Mucosa of stomach (tissue), 1 donor: Measurements from ENCODE around the gene RRM2.
"Not testable (repeated sequence)": the region's sequence is repeated elsewhere in the genome, so short reads cannot be mapped to it uniquely, and the experiment has no call there.

Experiments used
- H3K27me3 ChIP-seq: one replicate; pipeline ENCODE4 v1.7.0; 2013; ENCODE audit warnings: mild to moderate bottlenecking, low read length; ENCODE audit not compliant: control insufficient read depth, insufficient read depth
- H3K36me3 ChIP-seq: one replicate; pipeline ENCODE4 v1.7.0; 2013; ENCODE audit warnings: low read length; ENCODE audit not compliant: control insufficient read depth, insufficient read depth
- H3K4me1 ChIP-seq: one replicate; pipeline ENCODE4 v1.7.0; 2013; ENCODE audit warnings: mild to moderate bottlenecking, low read length; ENCODE audit not compliant: control insufficient read depth, insufficient read depth
- H3K4me3 ChIP-seq: one replicate; pipeline ENCODE4 v1.7.0; 2013; ENCODE audit warnings: low read length
- H3K9ac ChIP-seq: one replicate; pipeline ENCODE4 v1.7.0; 2013; ENCODE audit warnings: mild to moderate bottlenecking, low read length, moderate library complexity
- H3K9me3 ChIP-seq: one replicate; pipeline ENCODE4 v1.7.0; 2013; ENCODE audit warnings: mild to moderate bottlenecking, low read length, moderate library complexity; ENCODE audit not compliant: control insufficient read depth
- donor health status: Pancreatic carcinoma.

RRM2 gene

GRCh38 chr2:10096641-10097040, 25.9 kb upstream of the RRM2 start:
- Histone ChIP-seq H3K27me3 (peaks cover 3% of the 10 kb centered on the region), H3K4me3 (no peak overlapping the region), H3K9me3 (no peaks in the 10 kb centered on the region), H3K4me1 (peaks cover 7% of the 10 kb centered on the region), H3K9ac (no peak overlapping the region), H3K36me3 (no peaks in the 10 kb centered on the region)

GRCh38 chr2:10097352-10098148, 25.0 kb upstream of the RRM2 start:
- Histone ChIP-seq H3K4me3 (no peak overlapping the region), H3K4me1 (peaks cover 7% of the 10 kb centered on the region), H3K9me3 (no peaks in the 10 kb centered on the region), H3K36me3 (no peaks in the 10 kb centered on the region), H3K27me3 (peaks cover 3% of the 10 kb centered on the region), H3K9ac (no peak overlapping the region)

DNA sequence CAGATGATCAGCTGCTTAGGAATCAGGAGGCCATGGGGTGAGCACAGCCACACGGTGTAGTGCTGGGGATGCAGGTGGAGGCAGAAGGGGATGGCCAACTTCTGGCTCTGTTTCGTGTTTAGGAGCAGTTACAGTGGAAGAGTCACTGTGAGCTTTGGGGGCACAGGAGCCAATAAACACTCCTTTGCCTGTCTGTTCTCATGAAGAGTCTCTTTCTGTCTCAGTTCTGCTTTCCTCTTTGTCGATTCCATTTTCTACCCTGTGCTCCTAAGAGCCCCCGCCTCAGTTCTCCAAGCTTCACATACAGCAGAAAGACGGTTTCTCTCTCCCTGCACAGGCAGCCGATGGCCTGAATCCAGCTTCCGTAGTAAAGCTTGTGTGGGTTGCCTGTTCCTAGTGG, 21.0 kb upstream of the RRM2 start:
- Histone ChIP-seq H3K9ac (no peak overlapping the region), H3K9me3 (no peaks in the 10 kb centered on the region), H3K4me3 (no peak overlapping the region)

GRCh38 chr2:10103179-10103578, 19.4 kb upstream of the RRM2 start:
- no peak overlapping the region for H3K4me3 ChIP-seq
- no peak overlapping the region for H3K9ac ChIP-seq
- no peaks in the 10 kb centered on the region for H3K36me3 ChIP-seq
- no peaks in the 10 kb centered on the region for H3K9me3 ChIP-seq
- no peaks in the 10 kb centered on the region for H3K27me3 ChIP-seq
- H3K4me1 ChIP-seq: no peaks in the 10 kb centered on the region

More for the DNA sequence above, 21.0 kb upstream of the RRM2 start:
- Histone ChIP-seq H3K4me1 (peaks cover 7% of the 10 kb centered on the region), H3K36me3 (no peaks in the 10 kb centered on the region), H3K27me3 (no peaks in the 10 kb centered on the region)

DNA sequence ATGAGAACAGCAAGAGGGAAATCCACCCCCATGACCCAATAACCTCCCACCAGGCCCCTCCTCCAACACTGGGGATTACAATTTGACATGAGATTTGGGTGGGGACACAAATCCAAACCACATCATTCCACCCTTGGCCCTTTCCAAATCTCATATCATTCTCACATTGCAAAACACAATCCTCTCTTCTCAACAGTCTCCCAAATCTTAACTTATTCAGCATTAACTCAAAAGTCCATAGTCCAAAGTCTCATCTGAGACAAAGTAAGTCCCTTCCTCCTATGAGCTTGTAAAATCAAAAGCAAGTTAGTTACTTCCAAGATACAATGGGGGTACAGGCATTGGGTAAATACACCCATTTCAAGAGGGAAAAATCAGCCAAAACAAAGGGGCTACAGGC, 17.6 kb upstream of the RRM2 start:
- not testable (repeated sequence) for H3K27me3 ChIP-seq

DNA sequence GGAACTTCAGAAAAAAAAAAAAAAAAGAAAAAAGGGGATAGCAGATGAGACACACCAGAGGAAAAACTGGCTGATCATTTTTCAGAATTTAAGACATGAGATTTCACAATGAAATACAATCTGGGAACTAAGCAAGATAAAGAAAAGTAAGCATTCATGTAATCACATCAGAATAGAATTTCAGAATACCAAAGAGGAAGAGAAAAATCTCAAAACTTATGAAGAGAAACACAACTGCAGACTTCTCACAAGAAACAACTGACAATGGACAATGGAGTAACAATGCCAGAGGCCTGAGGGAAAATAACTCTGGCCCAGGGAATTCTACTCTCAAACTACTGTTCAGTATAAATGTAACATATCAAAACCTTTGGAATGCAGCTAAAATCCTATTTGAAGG, 13.2 kb upstream of the RRM2 start:
- Histone ChIP-seq H3K4me1 (no peaks in the 10 kb centered on the region), H3K9ac (no peak overlapping the region), H3K27me3 (no peaks in the 10 kb centered on the region), H3K4me3 (no peak overlapping the region), H3K36me3 (no peaks in the 10 kb centered on the region), H3K9me3 (no peaks in the 10 kb centered on the region)

More for the DNA sequence above, 17.6 kb upstream of the RRM2 start:
- H3K4me3 ChIP-seq, H3K4me1 ChIP-seq, H3K9ac ChIP-seq, H3K36me3 ChIP-seq, H3K9me3 ChIP-seq: not testable (repeated sequence)

DNA sequence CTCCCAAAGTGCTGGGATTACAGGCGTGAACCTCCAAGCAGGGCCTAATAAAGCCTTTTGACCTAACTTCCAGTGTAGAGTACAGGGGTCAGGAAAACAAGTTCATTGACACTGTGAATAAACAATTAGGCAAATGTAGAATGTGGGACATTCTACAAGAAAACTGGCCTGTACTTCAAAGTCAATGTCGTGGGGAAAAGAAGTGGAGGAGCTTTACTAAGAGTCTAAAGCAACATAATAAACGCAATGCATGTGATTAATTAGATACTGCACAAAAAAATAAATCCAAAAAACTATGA, 3.6 kb upstream of the RRM2 start:
- no peak overlapping the region for H3K4me3 ChIP-seq
- no peaks in the 10 kb centered on the region for H3K36me3 ChIP-seq
- H3K27me3 ChIP-seq: peaks cover 8% of the 10 kb centered on the region
- no peaks in the 10 kb centered on the region for H3K9me3 ChIP-seq
- no peak overlapping the region for H3K9ac ChIP-seq
- H3K4me1 ChIP-seq: peaks cover 15% of the 10 kb centered on the region

GRCh38 chr2:10119601-10120157, 2.9 kb upstream of the RRM2 start:
- Histone ChIP-seq H3K27me3 (peaks cover 8% of the 10 kb centered on the region), H3K36me3 (no peaks in the 10 kb centered on the region), H3K9me3 (no peaks in the 10 kb centered on the region), H3K4me3 (peak overlapping the region; percentile 60), H3K4me1 (peaks cover 15% of the 10 kb centered on the region), H3K9ac (peak overlapping the region; percentile 60)

DNA sequence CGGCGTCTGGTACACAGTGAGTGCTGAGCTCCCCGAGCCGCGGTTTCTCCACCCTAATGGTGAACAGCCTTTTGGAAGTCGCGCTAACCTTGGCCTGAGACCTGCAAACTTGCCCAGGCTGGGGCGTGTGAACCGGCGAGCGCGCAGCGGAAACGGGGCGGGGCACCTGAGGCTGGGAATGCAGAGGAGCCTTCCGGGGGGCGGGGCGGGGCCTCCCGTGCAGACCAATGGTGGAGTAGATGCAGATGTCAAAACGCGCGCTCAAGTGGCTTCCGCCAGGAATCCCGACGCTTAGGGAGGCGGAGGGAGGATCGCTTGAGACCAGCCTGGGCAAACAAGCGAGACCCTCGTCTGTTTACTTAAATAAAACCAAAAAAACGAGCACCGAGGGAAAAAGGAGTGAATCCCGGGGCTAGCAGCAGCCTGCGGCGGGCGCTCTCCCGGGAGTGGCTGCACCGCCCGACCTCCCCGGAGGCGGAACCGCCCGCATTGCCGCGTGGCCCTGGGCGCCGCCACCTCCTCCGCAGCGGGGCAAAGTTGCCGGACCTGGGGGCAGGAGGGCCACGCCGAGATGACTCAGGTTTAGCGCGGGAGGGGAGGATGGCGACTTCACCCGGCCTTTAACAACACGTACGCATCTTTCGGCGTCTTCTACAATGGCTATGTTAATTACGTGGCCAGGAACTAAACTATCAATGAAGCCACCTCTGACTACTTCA, 2.2 kb upstream of the RRM2 start:
- Histone ChIP-seq H3K36me3 (no peaks in the 10 kb centered on the region), H3K9me3 (no peaks in the 10 kb centered on the region), H3K4me3 (peak overlapping the region; percentile 60), H3K9ac (peak overlapping the region; percentile 60), H3K27me3 (peaks cover 8% of the 10 kb centered on the region), H3K4me1 (peaks cover 15% of the 10 kb centered on the region)

- Histone ChIP-seq H3K4me1 (peaks cover 16% of the 10 kb centered on the region), H3K27me3 (peaks cover 8% of the 10 kb centered on the region), H3K9me3 (no peaks in the 10 kb centered on the region), H3K9ac (peak overlapping the region; percentile 60), H3K36me3 (no peaks in the 10 kb centered on the region), H3K4me3 (peak overlapping the region; percentile 60)
Observed at GRCh38 chr2:10120877-10121574, 1.5 kb upstream of the RRM2 start.

GRCh38 chr2:10123281-10123680, 742 bp downstream of the RRM2 start:
- Histone ChIP-seq H3K9me3 (no peaks in the 10 kb centered on the region), H3K36me3 (no peaks in the 10 kb centered on the region), H3K4me3 (no peak overlapping the region), H3K4me1 (peaks cover 25% of the 10 kb centered on the region), H3K9ac (peak overlapping the region; percentile 39), H3K27me3 (peaks cover 8% of the 10 kb centered on the region)

DNA sequence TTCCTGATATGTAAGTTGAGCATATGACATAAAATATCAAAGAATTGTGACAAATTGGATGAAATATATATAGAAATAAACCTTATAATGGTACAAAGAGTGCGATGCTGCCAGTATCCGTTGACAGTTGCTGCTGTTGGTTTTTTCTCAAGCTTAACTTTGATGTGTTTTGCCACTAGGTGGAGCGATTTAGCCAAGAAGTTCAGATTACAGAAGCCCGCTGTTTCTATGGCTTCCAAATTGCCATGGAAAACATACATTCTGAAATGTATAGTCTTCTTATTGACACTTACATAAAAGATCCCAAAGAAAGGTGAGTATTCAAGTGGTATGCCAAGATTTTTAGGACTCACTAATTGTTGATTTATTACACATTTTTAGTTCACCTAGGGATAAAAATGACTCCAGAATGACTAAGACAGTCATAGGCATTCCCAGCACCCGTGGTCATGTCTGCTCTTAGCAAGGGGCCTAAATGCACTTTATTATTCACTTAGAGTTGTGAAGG, 2.1 kb downstream of the RRM2 start:
- no peak overlapping the region for H3K4me3 ChIP-seq

More for the DNA sequence above, 2.1 kb downstream of the RRM2 start:
- H3K9ac ChIP-seq: no peak overlapping the region
- H3K9me3 ChIP-seq: no peaks in the 10 kb centered on the region
- peaks cover 8% of the 10 kb centered on the region for H3K27me3 ChIP-seq
- no peaks in the 10 kb centered on the region for H3K36me3 ChIP-seq
- peaks cover 25% of the 10 kb centered on the region for H3K4me1 ChIP-seq
